GM21423 (cell line): Measurements from ENCODE around the gene TMEM26.

Source experiments
- ATAC-seq: cut with Tn5 transposase; IDR thresholded peaks from one replicate; pipeline ENCODE4 v1.9.1; 2021; ENCODE audit warnings: mild to moderate bottlenecking, moderate library complexity; ENCODE audit not compliant: unreplicated experiment

Gene TMEM26

DNA sequence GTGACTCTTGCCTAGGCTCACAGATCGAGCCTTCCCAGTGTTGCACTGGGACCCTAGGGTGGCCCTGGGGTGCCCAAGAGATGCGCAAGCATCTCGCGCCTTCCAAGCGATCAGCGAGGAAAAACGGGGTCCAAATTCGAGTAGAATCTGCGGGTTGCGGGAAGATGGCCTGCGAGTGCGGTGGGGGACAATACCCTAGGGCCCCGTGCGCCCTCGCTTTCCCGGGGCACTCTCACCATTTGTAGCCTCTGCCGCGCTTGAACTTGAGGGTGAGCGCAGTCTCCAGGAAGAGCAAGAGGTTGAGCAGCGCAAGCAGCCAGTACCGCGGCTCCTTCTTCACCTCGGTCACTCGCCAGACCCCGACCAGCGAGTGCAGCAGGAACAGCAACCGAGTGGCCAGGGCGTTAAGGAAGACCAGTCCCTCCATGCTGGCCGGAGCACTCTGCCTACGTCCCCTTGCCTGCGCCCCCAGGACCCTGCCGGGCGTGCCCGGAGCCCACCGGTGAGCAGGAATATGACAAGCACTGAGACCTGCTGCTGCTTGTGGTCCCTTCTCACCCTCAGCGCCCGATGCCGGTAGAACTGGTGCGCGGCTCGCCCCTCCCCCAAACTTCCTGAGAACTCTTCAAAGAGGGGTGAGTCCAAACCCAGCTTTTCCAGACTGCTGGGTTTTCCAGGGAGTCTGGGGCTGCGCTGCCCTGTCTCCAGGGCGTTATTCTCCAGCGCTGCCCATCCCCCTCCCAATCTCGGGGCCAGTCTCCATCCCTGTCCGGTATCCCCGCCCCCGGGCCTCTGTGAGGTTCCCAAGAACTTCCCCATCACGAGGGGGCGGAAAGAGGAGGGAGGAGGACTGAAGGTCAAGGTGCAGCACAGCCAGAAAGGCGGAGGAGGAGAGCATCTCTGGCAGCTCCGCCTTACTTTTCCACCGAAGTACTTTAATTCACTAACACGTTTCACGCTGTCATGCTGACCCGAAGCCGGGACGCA, at the start of gene TMEM26:
Gene TMEM26, minus strand, starts transcription at position 727 of the 987 bp plus-strand sequence. Its CDS starts 300 bp downstream, at position 427.
- no peak for ATAC-seq

- no peak for ATAC-seq
Observed at GRCh38 chr10:61500460-61500859, 47.3 kb upstream of the TMEM26 start.

DNA sequence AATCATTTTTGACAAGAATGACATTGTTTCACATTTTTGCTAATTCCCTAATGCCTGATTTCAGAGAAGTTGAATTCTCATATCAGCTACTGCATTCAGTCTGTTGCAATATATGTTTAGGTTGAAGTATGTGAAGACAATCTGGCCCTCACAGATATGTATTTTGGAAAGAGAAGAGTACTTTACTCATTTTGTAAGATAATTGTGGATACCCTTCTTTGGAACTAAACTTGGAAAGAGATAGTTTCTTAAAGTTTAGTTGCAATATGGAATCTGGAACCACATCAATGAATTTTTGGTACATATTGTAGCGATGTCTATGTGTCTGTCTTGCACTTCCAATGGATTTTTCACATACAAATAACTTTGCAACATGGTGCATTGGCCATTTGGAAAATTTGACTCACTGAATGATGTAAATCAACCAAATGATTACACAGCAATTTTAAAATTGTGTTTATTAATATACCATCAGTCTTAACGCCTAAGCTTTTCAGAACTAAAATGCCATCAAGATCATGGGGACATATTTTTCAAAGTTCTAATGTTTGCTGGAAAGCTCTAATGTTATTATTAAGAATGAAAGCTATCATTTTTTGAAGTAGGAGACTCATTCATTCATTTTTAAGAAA, 39.3 kb upstream of the TMEM26 start:
- ATAC-seq, result no peak

GRCh38 chr10:61487506-61487905, 34.3 kb upstream of the TMEM26 start:
- ATAC-seq, result no peak

DNA sequence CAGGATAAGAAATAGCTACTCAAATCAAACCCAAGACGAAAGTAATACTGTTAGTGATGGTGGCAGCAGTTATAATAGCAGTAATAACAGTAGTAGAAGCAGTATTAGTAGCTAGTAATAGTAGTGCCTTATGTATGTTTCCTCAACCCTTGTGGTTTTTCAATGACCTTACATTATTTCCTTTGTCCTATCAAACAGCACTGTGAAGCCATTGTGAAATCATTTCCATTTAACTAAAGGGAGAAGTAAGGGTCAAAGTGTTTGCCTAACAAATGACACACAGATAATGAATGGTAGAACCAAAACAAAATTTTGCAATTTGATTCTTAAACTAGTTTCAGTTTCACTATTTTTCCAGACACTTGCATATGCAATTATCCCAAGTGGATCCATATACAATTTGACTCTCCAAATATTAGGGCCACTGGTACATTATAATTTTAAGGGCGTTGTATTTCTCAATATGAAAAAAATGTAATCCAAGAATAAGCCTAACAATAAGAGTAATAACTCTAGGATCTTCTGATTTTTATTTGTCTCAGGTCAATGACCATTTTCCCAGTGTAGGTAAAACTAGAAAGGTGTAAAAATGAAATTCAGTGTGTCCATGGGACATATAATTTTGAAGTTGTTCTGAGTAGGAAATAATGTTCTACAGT, 33.7 kb upstream of the TMEM26 start:
- ATAC-seq, result no peak

DNA sequence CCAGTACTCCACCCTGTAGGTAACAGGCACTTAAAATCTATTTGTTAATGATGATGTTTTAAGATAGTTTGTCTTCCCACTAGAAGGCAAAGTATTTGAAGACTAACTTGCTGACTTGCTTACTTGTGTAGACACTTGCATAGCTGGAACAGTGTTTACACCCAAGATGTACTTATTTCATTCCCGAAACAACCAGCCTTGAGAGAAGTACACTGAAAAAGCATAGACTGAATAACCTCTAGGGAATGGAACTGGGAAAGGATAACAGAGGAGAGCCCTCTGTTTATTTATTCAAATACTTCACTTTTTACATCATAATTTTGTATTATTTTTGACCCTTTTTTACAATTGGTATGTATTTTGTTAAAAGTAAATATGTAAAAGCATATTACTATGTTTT, 33.1 kb upstream of the TMEM26 start:
- no peak for ATAC-seq

DNA sequence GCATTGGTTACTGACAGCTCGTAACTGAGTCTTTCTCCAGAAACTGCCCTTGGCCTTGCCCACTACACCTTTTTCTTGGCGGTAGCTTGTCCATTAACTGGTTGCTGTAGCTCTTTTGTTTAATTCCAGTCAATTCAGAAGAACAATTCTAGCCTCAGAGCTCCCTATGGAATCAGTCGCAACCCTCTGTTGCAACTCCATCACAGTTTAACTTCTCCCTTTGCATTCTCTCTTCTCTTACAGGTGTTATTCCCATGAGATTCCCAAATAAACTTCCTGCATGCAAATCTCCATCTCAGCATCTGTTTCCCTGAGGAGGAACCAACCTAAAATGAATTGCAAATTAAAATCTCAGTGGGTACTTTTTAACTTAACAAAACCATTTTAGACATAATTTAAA, 28.4 kb upstream of the TMEM26 start:
- no peak for ATAC-seq

- ATAC-seq, result no peak
Observed at GRCh38 chr10:61480208-61480607, 27.0 kb upstream of the TMEM26 start.

DNA sequence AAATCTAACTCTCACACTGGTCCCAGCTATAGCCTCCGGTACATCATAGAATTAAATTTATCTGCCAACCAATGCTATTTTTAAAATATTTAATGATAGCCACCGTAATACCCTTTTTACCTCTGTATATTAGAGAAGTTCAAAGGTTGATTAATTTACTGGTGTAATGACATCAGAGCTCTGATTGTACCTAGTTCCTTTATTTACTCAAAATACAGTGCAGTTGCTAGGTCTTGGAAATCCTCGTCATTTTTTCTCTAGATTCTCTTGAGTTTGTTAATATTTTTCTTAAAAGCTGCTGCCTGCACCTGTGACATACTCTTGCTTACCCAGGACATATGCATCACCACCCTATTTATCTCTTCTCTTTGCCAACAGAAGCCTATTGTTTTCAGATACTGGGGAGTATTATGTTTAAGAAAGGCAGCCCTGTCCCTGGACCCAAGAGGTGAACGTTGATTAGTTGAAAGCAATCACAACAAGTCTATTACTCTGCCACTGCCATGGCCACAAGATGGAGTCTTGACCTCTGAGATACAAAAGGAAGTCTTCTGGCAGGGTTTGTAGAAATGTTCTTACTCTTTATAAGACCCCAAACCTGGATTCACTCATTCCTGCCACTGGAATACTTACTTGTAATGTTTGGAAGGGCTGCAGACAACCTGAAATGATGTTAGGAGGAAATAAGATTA, 25.6 kb upstream of the TMEM26 start:
- no peak for ATAC-seq

DNA sequence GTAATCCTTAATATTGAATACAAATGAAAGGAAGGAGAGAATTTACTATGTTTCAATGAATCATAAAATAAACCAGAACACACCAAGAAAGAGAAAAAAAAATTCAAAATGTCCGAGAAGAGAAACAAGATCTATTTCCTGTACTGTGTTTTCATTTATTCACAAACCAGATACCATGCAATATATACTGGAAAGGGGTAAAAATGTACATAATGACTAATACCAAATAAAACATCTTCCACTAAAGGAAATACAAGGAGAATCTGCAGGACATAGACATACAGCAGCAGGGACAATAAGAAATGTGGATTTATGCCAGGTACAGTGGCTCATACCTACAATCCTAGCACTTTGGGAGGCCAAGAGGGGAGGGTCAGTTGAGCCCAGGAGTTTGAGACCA, 24.3 kb upstream of the TMEM26 start:
- no peak for ATAC-seq

DNA sequence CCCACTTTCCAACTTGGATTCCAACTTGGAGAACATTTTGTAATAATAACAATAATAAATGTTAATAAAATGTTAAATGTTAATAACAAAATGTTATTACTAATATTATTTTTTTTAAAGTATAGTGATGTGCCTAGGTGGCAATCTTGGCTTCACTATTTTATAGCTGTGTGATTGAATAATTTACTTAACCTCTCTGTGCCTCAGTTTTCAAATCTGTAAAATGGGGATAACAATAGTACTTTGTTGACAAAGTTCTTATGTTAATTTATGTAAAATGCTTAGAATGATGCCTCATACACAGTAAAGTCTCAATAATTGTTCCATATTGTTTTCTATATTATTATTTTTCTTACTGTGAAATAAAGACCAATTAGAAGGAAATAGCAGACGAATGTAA, 23.3 kb upstream of the TMEM26 start:
- no peak for ATAC-seq

DNA sequence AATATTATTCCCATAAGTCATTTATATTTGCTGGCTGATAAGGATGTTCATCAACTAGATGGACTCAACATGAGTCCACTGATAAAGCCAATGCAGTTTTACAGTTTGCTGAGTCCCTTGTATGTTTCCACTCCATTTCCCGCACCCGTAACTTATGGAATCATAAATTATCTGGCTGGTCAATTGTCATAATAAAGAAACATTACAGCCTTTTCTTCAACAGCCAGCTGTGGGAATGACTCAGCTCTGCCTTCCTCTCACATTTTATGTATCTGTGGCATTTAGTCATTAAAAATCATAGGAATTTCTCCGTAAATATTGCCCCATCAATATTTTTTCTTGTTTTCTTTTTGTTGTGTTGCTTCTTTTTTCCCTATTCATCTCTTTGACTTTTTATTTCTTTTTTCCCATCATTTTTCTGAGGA, 22.3 kb upstream of the TMEM26 start:
- no peak for ATAC-seq

- no peak for ATAC-seq
Observed at GRCh38 chr10:61472090-61472674, 19.0 kb upstream of the TMEM26 start.

GRCh38 chr10:61471491-61471890, 18.3 kb upstream of the TMEM26 start:
- ATAC-seq, result no peak

- no peak for ATAC-seq
Observed at GRCh38 chr10:61470740-61471139, 17.6 kb upstream of the TMEM26 start.

DNA sequence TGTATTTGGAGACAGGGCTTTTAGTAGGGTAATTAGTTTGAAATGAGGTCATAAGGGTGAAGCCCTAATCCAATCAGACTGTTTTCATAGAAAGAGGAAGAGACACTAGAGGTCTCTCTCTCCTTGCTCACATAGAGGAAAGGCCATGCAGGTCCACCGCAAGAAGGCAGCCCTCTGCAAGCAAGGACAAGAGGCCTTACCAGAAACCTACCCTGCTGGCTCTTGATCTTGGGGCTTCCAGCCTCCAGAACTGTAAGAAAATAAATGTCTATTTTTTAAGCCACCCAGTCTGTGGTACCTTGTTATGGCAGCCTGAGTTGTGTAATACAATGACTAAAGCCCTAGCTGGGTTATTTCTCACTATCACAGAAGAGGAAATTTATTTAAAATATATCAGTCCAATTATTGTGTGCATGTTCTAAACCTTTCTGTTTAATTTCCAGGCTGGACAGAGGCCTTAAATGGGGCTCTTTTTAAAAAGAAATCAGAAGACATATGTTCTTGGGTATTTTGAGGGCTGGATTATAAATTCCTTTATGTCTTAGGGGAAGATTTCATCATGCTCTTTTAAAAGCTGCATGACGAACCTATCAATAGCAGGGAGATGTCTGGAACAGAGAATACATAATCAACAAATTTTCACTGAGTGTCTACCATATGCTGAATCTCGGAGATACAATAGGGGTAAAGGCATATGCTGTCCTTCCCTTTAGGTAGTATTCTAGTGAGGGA, 12.9 kb upstream of the TMEM26 start:
- no peak for ATAC-seq

- ATAC-seq, result no peak
Observed at GRCh38 chr10:61465171-61465496, 12.0 kb upstream of the TMEM26 start.

- no peak for ATAC-seq
Observed at GRCh38 chr10:61464461-61465170, 11.4 kb upstream of the TMEM26 start.
